Panc1 (cell line): ENCODE results near the gene CNGB1. TPM values are rescaled to one million over a fixed set of nuclear protein-coding genes. Genes with fewer than 3 reads are reported as not detected.

ENCODE experiments used
- ATAC-seq: fragments of 200-7000 bp; cut with Tn5 transposase; 2 replicates; pipeline ENCODE4 v1.9.1; 2020; ENCODE audit warnings: mild to moderate bottlenecking, moderate library complexity
- BruUV-seq: library from RNA; stranded (reverse); fragments of 400-500 nt; replicated peaks from 2 replicates; lab custom pipeline; 2021; lab: Mats Ljungman, UMichigan
- CTCF ChIA-PET: fragments of 300-600 bp; sonication (Branson Sonifier 250); formaldehyde crosslinking; loops from one replicate; lab custom pipeline; 2022; ENCODE audit warnings: antibody characterized with exemption; lab: Charles Lee
- POLR2A ChIA-PET: fragments of 300-600 bp; sonication (Branson Sonifier 250); formaldehyde crosslinking; loops from one replicate; lab custom pipeline; 2022; ENCODE audit warnings: antibody characterized with exemption; lab: Charles Lee
- DNase-seq: peaks from one replicate; pipeline ENCODE4 v3.0.0-alpha.2; 2010; ENCODE audit warnings: low read depth, low spot score
- H3K27ac ChIP-seq: 2 replicates; pipeline ENCODE4 v1.5.1; 2011; ENCODE audit warnings: mild to moderate bottlenecking, low read length, inconsistent platforms
- H3K27me3 ChIP-seq: fragments of 200-500 bp; sonication (Bioruptor generic); 2 replicates; pipeline ENCODE4 v1.6.0; 2014; ENCODE audit warnings: low read length, inconsistent platforms; ENCODE audit not compliant: control insufficient read depth, insufficient read depth
- H3K36me3 ChIP-seq: fragments of 200-500 bp; sonication (Bioruptor generic); 2 replicates; pipeline ENCODE4 v1.5.1; 2014; ENCODE audit warnings: inconsistent platforms, mild to moderate bottlenecking, low read length, moderate library complexity; ENCODE audit not compliant: control insufficient read depth, insufficient read depth
- H3K4me1 ChIP-seq: 2 replicates; pipeline ENCODE4 v1.5.1; 2011; ENCODE audit warnings: inconsistent platforms, mild to moderate bottlenecking, low read length, moderate library complexity; ENCODE audit not compliant: control insufficient read depth, insufficient read depth
- H3K4me3 ChIP-seq, 2 experiments: 2 replicates each; pipeline ENCODE4 v1.5.1; 2011 to 2012; ENCODE audit warnings: low read depth in 2 of 2, low read length in 2 of 2, mild to moderate bottlenecking in 2 of 2, inconsistent platforms in 1 of 2, moderate library complexity in 1 of 2
- H3K9me3 ChIP-seq: fragments of 200-500 bp; sonication (Bioruptor generic); 2 replicates; pipeline ENCODE4 v1.5.1; 2014; ENCODE audit warnings: low read depth, mild to moderate bottlenecking, inconsistent platforms, low read length, moderate library complexity; ENCODE audit not compliant: control insufficient read depth, insufficient read depth
- POLR2AphosphoS5 ChIP-seq: IDR thresholded peaks from 2 replicates; pipeline ENCODE4 v1.6.1; 2012; ENCODE audit warnings: mild to moderate bottlenecking, low read depth, low read length, moderate library complexity
- SIN3A ChIP-seq: IDR thresholded peaks from 2 replicates; pipeline ENCODE4 v1.6.1; 2012; ENCODE audit warnings: low read depth, mild to moderate bottlenecking, low read length, moderate library complexity, borderline replicate concordance; ENCODE audit not compliant: insufficient read depth
- TCF7L2 ChIP-seq: IDR thresholded peaks from 2 replicates; pipeline ENCODE4 v1.6.1; 2011; ENCODE audit warnings: mild to moderate bottlenecking, low read depth, low read length, inconsistent platforms
- in situ Hi-C: cut with HindIII; loops from 2 replicates; pipeline ENCODE4 v1.10.0; 2016; ENCODE audit warnings: low sequenced_read_pairs, low pct_unique_long_range_greater_than_20kb
- intact Hi-C: fragments of 100-400 bp; cut with micrococcal nuclease; formaldehyde crosslinking; loops from one replicate; pipeline ENCODE4 v1.10.0; 2022; ENCODE audit not compliant: unreplicated experiment
- total RNA-seq: library from RNA; stranded (reverse); gene quantifications from one replicate; pipeline ENCODE4 v1.2.1, GENCODE V29; 2021; ENCODE audit not compliant: unreplicated experiment
- TF ChIP-seq, protein P1 (sequence below): fragments of 450-650 bp; IDR thresholded peaks from 2 replicates; pipeline ENCODE4 v1.5.1; 2017; ENCODE audit warnings: mild to moderate bottlenecking
- TF ChIP-seq, protein P2 (sequence below), 2 experiments: IDR thresholded peaks; 2 replicates each; pipeline ENCODE4 v1.6.1; 2011 to 2012; ENCODE audit warnings: low read depth in 2 of 2, control low read depth in 1 of 2, low read length in 1 of 2, mild to moderate bottlenecking in 1 of 2, moderate library complexity in 1 of 2; ENCODE audit not compliant: insufficient read depth in 1 of 2

CNGB1 gene
- total RNA-seq, 1 experiment from 2014 or later: not detected

GRCh38 chr16:57948027-57948426, 22.9 kb downstream of the CNGB1 start:
- in situ Hi-C loops: no loop called here
- CTCF ChIA-PET: no interaction called here
- DNase-seq (no peak), ATAC-seq (no peak)
- TF ChIP-seq TCF7L2: no peak
- TF ChIP-seq, protein P1, sequence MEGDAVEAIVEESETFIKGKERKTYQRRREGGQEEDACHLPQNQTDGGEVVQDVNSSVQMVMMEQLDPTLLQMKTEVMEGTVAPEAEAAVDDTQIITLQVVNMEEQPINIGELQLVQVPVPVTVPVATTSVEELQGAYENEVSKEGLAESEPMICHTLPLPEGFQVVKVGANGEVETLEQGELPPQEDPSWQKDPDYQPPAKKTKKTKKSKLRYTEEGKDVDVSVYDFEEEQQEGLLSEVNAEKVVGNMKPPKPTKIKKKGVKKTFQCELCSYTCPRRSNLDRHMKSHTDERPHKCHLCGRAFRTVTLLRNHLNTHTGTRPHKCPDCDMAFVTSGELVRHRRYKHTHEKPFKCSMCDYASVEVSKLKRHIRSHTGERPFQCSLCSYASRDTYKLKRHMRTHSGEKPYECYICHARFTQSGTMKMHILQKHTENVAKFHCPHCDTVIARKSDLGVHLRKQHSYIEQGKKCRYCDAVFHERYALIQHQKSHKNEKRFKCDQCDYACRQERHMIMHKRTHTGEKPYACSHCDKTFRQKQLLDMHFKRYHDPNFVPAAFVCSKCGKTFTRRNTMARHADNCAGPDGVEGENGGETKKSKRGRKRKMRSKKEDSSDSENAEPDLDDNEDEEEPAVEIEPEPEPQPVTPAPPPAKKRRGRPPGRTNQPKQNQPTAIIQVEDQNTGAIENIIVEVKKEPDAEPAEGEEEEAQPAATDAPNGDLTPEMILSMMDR: no peak
- TF ChIP-seq SIN3A: no peak
- TF ChIP-seq, protein P2, sequence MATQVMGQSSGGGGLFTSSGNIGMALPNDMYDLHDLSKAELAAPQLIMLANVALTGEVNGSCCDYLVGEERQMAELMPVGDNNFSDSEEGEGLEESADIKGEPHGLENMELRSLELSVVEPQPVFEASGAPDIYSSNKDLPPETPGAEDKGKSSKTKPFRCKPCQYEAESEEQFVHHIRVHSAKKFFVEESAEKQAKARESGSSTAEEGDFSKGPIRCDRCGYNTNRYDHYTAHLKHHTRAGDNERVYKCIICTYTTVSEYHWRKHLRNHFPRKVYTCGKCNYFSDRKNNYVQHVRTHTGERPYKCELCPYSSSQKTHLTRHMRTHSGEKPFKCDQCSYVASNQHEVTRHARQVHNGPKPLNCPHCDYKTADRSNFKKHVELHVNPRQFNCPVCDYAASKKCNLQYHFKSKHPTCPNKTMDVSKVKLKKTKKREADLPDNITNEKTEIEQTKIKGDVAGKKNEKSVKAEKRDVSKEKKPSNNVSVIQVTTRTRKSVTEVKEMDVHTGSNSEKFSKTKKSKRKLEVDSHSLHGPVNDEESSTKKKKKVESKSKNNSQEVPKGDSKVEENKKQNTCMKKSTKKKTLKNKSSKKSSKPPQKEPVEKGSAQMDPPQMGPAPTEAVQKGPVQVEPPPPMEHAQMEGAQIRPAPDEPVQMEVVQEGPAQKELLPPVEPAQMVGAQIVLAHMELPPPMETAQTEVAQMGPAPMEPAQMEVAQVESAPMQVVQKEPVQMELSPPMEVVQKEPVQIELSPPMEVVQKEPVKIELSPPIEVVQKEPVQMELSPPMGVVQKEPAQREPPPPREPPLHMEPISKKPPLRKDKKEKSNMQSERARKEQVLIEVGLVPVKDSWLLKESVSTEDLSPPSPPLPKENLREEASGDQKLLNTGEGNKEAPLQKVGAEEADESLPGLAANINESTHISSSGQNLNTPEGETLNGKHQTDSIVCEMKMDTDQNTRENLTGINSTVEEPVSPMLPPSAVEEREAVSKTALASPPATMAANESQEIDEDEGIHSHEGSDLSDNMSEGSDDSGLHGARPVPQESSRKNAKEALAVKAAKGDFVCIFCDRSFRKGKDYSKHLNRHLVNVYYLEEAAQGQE (IDR thresholded peaks at IDR 0.05; ENCODE audit: insufficient read depth in 1 of 2, low read depth in 2 of 2, low read length in 1 of 2): no peak
- TF ChIP-seq POLR2AphosphoS5: no peak
- BruUV-seq: no TSS peak
- H3K4me1 ChIP-seq: no peaks in the 10 kb centered on the region
- no peak overlapping the region for H3K4me3 ChIP-seq
- no peaks in the 10 kb centered on the region for H3K9me3 ChIP-seq
- H3K36me3 ChIP-seq: no peaks in the 10 kb centered on the region
- no peak overlapping the region for H3K27ac ChIP-seq
- intact Hi-C loops: no loop called here
- no peaks in the 10 kb centered on the region for H3K27me3 ChIP-seq
- POLR2A ChIA-PET: interaction anchor here (0.6 kb wide), 1 partner anchor 23 kb away, joined by 3 read pairs; the partner anchor contains the start of gene CNGB1

DNA sequence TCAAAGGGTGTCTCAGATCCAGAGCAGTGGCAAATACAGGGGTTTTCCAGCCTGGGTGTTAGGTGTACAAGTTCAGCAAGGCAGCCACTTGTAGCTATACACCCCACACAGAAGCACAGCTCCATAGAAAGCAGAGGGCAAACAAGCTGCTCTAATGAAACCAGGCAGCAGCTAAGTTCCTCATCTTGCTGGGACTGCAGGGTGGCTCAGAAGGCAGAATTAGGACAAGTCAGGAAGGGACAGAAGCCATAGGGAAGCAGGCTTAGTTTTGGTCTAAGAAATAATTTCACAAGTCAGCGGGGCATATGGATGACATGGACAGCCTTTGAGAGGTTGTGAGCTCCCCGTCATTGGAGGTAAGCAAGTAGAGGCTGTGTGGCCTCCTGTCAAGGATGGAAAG, 23.7 kb downstream of the CNGB1 start:
- intact Hi-C loops (no loop called here), in situ Hi-C loops (no loop called here)
- H3K27me3 ChIP-seq: no peaks in the 10 kb centered on the region
- TF ChIP-seq SIN3A (no peak), TCF7L2 (no peak), POLR2AphosphoS5 (no peak)
- TF ChIP-seq, protein P1: no peak
- TF ChIP-seq, protein P2 (IDR thresholded peaks at IDR 0.05; ENCODE audit: insufficient read depth in 1 of 2, low read depth in 2 of 2, low read length in 1 of 2): no peak
- DNase-seq: no peak
- H3K36me3 ChIP-seq: no peaks in the 10 kb centered on the region
- H3K27ac ChIP-seq: no peak overlapping the region
- H3K9me3 ChIP-seq: no peaks in the 10 kb centered on the region
- no peaks in the 10 kb centered on the region for H3K4me1 ChIP-seq
- CTCF ChIA-PET: no interaction called here
- no peak for ATAC-seq
- POLR2A ChIA-PET: interaction anchor here (0.6 kb wide), 1 partner anchor 81 kb away, joined by 4 read pairs; no protein-coding TSS in a partner anchor
- BruUV-seq: no TSS peak
- H3K4me3 ChIP-seq: no peak overlapping the region
